Measurements from ENCODE around the gene CACNB3. TPM values are rescaled to one million over a fixed set of nuclear protein-coding genes. Genes with fewer than 3 reads are reported as not detected.

The CACNB3 gene
- total and polyA plus RNA-seq, 2 of the 13 experiments (the other 11 are each of a cell fraction or from before 2014, with no cell fraction given): 0.29 to 0.54 TPM

GRCh38 chr12:48852734-48853688, 34.7 kb downstream of the CACNB3 start (continued):
- TF ChIP-seq, protein P1, sequence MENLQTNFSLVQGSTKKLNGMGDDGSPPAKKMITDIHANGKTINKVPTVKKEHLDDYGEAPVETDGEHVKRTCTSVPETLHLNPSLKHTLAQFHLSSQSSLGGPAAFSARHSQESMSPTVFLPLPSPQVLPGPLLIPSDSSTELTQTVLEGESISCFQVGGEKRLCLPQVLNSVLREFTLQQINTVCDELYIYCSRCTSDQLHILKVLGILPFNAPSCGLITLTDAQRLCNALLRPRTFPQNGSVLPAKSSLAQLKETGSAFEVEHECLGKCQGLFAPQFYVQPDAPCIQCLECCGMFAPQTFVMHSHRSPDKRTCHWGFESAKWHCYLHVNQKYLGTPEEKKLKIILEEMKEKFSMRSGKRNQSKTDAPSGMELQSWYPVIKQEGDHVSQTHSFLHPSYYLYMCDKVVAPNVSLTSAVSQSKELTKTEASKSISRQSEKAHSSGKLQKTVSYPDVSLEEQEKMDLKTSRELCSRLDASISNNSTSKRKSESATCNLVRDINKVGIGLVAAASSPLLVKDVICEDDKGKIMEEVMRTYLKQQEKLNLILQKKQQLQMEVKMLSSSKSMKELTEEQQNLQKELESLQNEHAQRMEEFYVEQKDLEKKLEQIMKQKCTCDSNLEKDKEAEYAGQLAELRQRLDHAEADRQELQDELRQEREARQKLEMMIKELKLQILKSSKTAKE (CRISPR knock-in tag; IDR thresholded peaks at IDR 0.05; ENCODE audit: borderline replicate concordance): no peak
- TF ChIP-seq ZNF598 (CRISPR knock-in tag; IDR thresholded peaks at IDR 0.05; ENCODE audit: borderline replicate concordance) (no peak), THYN1 (CRISPR knock-in tag; IDR thresholded peaks at IDR 0.05; ENCODE audit: borderline replicate concordance, low read depth) (no peak), SRF (IDR thresholded peaks at IDR 0.05; ENCODE audit: low read depth, low read length) (no peak), ZNF703 (CRISPR knock-in tag; IDR thresholded peaks at IDR 0.05; ENCODE audit: borderline replicate concordance) (no peak), IRX3 (CRISPR knock-in tag; IDR thresholded peaks at IDR 0.05; ENCODE audit: borderline replicate concordance, low read depth) (no peak), MXD4 (CRISPR knock-in tag; IDR thresholded peaks at IDR 0.05) (no peak), KDM1A (CRISPR knock-in tag; IDR thresholded peaks at IDR 0.05) (no peak), MEF2D (CRISPR knock-in tag; IDR thresholded peaks at IDR 0.05) (no peak), FOSL1 (CRISPR knock-in tag; IDR thresholded peaks at IDR 0.05; ENCODE audit: borderline replicate concordance) (no peak), FOSL2 (CRISPR knock-in tag; IDR thresholded peaks at IDR 0.05) (no peak), FOXK1 (CRISPR knock-in tag; IDR thresholded peaks at IDR 0.05; ENCODE audit: borderline replicate concordance, low read depth) (no peak), ZNF343 (CRISPR knock-in tag; IDR thresholded peaks at IDR 0.05) (no peak), TBX2 (CRISPR knock-in tag; IDR thresholded peaks at IDR 0.05; ENCODE audit: borderline replicate concordance) (0 out of 2 replicates have a peak, but pooled peaks have one; percentile 4), ZNF550 (CRISPR knock-in tag; IDR thresholded peaks at IDR 0.05; ENCODE audit: borderline replicate concordance) (no peak), ATF3 (CRISPR knock-in tag; IDR thresholded peaks at IDR 0.05) (no peak), SAP130 (CRISPR knock-in tag; IDR thresholded peaks at IDR 0.05; ENCODE audit: low read depth) (0 out of 2 replicates have a peak, but pooled peaks have one; percentile 26)
- TF ChIP-seq, protein P2, sequence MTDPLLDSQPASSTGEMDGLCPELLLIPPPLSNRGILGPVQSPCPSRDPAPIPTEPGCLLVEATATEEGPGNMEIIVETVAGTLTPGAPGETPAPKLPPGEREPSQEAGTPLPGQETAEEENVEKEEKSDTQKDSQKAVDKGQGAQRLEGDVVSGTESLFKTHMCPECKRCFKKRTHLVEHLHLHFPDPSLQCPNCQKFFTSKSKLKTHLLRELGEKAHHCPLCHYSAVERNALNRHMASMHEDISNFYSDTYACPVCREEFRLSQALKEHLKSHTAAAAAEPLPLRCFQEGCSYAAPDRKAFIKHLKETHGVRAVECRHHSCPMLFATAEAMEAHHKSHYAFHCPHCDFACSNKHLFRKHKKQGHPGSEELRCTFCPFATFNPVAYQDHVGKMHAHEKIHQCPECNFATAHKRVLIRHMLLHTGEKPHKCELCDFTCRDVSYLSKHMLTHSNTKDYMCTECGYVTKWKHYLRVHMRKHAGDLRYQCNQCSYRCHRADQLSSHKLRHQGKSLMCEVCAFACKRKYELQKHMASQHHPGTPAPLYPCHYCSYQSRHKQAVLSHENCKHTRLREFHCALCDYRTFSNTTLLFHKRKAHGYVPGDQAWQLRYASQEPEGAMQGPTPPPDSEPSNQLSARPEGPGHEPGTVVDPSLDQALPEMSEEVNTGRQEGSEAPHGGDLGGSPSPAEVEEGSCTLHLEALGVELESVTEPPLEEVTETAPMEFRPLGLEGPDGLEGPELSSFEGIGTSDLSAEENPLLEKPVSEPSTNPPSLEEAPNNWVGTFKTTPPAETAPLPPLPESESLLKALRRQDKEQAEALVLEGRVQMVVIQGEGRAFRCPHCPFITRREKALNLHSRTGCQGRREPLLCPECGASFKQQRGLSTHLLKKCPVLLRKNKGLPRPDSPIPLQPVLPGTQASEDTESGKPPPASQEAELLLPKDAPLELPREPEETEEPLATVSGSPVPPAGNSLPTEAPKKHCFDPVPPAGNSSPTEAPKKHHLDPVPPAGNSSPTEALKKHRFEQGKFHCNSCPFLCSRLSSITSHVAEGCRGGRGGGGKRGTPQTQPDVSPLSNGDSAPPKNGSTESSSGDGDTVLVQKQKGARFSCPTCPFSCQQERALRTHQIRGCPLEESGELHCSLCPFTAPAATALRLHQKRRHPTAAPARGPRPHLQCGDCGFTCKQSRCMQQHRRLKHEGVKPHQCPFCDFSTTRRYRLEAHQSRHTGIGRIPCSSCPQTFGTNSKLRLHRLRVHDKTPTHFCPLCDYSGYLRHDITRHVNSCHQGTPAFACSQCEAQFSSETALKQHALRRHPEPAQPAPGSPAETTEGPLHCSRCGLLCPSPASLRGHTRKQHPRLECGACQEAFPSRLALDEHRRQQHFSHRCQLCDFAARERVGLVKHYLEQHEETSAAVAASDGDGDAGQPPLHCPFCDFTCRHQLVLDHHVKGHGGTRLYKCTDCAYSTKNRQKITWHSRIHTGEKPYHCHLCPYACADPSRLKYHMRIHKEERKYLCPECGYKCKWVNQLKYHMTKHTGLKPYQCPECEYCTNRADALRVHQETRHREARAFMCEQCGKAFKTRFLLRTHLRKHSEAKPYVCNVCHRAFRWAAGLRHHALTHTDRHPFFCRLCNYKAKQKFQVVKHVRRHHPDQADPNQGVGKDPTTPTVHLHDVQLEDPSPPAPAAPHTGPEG (CRISPR knock-in tag; IDR thresholded peaks at IDR 0.05): no peak
- TF ChIP-seq, protein P3, sequence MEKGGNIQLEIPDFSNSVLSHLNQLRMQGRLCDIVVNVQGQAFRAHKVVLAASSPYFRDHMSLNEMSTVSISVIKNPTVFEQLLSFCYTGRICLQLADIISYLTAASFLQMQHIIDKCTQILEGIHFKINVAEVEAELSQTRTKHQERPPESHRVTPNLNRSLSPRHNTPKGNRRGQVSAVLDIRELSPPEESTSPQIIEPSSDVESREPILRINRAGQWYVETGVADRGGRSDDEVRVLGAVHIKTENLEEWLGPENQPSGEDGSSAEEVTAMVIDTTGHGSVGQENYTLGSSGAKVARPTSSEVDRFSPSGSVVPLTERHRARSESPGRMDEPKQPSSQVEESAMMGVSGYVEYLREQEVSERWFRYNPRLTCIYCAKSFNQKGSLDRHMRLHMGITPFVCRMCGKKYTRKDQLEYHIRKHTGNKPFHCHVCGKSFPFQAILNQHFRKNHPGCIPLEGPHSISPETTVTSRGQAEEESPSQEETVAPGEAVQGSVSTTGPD (CRISPR knock-in tag; IDR thresholded peaks at IDR 0.05): no peak
